ENCODE measurements around the gene C6orf120.
"Not testable (repeated sequence)": the region's sequence is repeated elsewhere in the genome, so short reads cannot be mapped to it uniquely, and the experiment has no call there.

C6orf120 gene

GRCh38 chr6:169695131-169695530, 6.8 kb upstream of the C6orf120 start:
- no peak for DNase-seq (ENCODE audit: low read depth)
- no peak overlapping the region for H3K4me3 ChIP-seq (ENCODE audit: low read length)
- TF ChIP-seq CTCF (IDR thresholded peaks at IDR 0.05; ENCODE audit: insufficient read depth, low read depth, low read length, missing control alignments): no peak

- TF ChIP-seq CTCF (IDR thresholded peaks at IDR 0.05; ENCODE audit: insufficient read depth, low read depth, low read length, missing control alignments): peak; percentile 21
- not testable (repeated sequence) for H3K4me3 ChIP-seq (ENCODE audit: low read length); DNase-seq (ENCODE audit: low read depth)
Measured at GRCh38 chr6:169697115-169697514, 4.8 kb upstream of the C6orf120 start.

GRCh38 chr6:169700296-169700695, 1.6 kb upstream of the C6orf120 start:
- H3K4me3 ChIP-seq (ENCODE audit: low read length): no peak overlapping the region
- TF ChIP-seq CTCF (IDR thresholded peaks at IDR 0.05; ENCODE audit: insufficient read depth, low read depth, low read length, missing control alignments): no peak
- no peak for DNase-seq (ENCODE audit: low read depth)

- H3K4me3 ChIP-seq (ENCODE audit: low read length): peak overlapping the region; percentile 87
- TF ChIP-seq CTCF (IDR thresholded peaks at IDR 0.05; ENCODE audit: insufficient read depth, low read depth, low read length, missing control alignments): no peak
- peak; percentile 18 for DNase-seq (ENCODE audit: low read depth)
Measured at GRCh38 chr6:169701311-169701953, 494 bp upstream of the C6orf120 start.

- no peak for TF ChIP-seq CTCF (IDR thresholded peaks at IDR 0.05; ENCODE audit: insufficient read depth, low read depth, low read length, missing control alignments)
- no peak for DNase-seq (ENCODE audit: low read depth)
- peak overlapping the region; percentile 87 for H3K4me3 ChIP-seq (ENCODE audit: low read length)
Measured at GRCh38 chr6:169702840-169703246, 917 bp downstream of the C6orf120 start.

GRCh38 chr6:169707772-169708171, 5.8 kb downstream of the C6orf120 start:
- TF ChIP-seq CTCF (IDR thresholded peaks at IDR 0.05; ENCODE audit: insufficient read depth, low read depth, low read length, missing control alignments): no peak
- DNase-seq (ENCODE audit: low read depth): no peak
- no peak overlapping the region for H3K4me3 ChIP-seq (ENCODE audit: low read length)

GRCh38 chr6:169709293-169709692, 7.4 kb downstream of the C6orf120 start:
- H3K4me3 ChIP-seq (ENCODE audit: low read length): no peak overlapping the region
- DNase-seq (ENCODE audit: low read depth): no peak
- no peak for TF ChIP-seq CTCF (IDR thresholded peaks at IDR 0.05; ENCODE audit: insufficient read depth, low read depth, low read length, missing control alignments)

All from epithelial cell of esophagus (primary cell).